HG03139 (cell line): Measurements from ENCODE around the gene ARHGAP32.
"Not testable (repeated sequence)": the region's sequence is repeated elsewhere in the genome, so short reads cannot be mapped to it uniquely, and the experiment has no call there.

Source experiments
- ATAC-seq: cut with Tn5 transposase; IDR thresholded peaks from one replicate; pipeline ENCODE4 v1.9.1; 2021; ENCODE audit not compliant: unreplicated experiment

Gene ARHGAP32

DNA sequence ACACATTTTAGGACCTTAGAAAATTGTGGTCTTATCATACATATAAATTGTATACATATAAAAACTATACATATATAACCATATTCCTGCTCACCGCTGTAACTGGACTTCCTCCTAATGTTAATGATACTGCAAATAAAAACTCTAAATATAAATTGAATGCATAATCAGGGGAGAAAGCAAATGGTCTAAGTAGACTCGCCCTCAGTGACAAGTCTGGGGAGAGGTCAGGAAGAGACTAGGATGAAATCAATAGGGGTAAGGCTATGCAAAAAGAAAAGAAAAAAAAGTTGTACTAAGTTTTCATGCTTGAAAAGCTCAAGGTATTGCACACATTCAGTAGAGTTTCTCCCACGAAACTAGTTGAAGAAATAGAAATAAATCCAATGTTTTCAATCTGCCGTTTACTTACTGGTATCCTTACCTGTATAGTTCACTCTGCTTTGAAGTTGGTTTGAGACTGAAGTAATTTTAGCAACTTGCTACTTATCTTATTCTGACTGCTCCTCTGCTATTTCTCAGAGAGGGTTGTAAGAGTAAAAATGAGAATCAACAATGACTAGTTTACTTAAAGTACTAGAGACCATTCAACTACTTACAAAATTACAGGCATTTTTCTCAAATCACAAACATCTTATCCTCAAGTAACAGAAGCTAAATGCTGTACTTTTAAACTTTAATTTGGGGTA, 12.2 kb upstream of the ARHGAP32 start:
- ATAC-seq: no peak

DNA sequence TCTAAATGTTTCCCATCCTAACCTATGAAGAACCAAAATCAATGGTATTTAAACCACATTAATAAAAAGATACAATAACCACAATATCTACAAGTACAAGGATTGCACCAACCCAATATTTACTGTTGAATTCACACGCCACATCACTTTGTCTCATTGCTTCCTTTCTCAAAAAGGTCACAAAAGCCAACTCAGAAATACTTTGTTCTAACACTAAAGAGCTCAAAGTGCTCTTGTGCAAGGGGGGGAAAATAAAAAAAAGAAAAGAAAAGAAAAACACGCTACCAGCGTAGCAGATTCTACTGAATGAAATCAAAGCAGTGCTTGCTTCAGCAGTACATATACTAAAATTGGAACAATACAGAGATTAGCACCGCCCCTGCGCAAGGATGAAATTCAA, 10.5 kb upstream of the ARHGAP32 start:
- no peak for ATAC-seq

DNA sequence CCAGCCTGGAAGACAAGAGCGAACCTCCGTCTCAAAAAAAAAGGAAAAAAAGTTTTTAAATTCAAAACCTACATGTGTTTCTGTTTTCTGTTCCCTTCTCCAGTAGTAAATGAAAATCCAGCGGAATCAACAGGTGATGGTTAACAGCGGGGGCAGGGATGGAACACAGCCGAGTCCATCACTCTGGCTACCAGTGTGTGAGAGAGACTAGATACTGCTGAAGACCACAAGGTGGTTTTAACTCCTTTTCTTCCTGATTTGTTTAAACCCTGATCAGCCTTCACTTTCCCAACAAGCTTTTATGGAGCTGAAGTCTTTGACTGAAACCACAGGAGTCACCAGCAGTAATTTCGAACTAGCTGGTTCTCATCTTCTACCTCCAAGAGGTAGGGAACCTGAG, 3.6 kb upstream of the ARHGAP32 start:
- ATAC-seq: no peak

DNA sequence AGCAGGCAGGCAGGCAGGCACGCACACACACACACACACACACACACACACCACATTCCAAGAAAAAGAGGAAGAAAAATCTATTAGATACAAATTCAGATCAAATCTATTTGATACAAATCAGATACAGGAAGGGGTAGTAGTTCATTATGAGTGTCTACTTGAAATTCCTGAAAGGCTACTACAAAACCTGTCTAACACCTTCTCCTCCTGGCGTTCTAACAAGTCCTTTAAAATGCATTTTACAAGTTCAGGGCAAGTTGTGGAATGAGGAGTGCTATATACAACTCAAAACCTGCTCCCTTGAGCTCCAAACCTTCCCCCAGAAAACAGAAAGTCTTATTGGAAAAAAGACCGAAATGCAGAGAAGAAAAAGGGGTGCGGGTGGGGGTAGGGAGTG, 476 bp downstream of the ARHGAP32 start:
- no peak for ATAC-seq

GRCh38 chr11:129190087-129190486, 2.0 kb downstream of the ARHGAP32 start:
- no peak for ATAC-seq

- no peak for ATAC-seq
Measured at GRCh38 chr11:129189646-129190045, 2.5 kb downstream of the ARHGAP32 start.

- not testable (repeated sequence) for ATAC-seq
Measured at GRCh38 chr11:129185082-129185481, 7.0 kb downstream of the ARHGAP32 start.

- ATAC-seq: no peak
Measured at GRCh38 chr11:129184581-129184980, 7.5 kb downstream of the ARHGAP32 start.

DNA sequence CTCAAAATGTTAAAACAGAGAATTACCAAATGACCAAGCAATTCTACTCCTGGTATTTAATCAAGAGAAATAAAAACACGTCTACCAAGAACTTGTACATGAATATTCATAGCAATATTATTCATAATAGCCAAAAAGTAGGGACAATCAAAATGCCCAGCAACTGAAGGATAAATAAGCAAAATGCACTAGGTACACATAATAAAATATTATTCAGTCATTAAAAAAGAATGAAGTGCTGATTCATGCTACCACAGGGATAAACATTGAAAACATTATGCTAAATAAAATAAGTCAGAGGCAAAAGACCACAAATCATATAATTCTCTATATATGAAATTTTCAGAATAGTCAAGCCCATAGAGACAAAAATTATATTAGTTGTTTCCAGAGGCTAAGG, 24.8 kb downstream of the ARHGAP32 start:
- no peak for ATAC-seq

GRCh38 chr11:129163714-129164164, 28.4 kb downstream of the ARHGAP32 start:
- ATAC-seq: no peak

DNA sequence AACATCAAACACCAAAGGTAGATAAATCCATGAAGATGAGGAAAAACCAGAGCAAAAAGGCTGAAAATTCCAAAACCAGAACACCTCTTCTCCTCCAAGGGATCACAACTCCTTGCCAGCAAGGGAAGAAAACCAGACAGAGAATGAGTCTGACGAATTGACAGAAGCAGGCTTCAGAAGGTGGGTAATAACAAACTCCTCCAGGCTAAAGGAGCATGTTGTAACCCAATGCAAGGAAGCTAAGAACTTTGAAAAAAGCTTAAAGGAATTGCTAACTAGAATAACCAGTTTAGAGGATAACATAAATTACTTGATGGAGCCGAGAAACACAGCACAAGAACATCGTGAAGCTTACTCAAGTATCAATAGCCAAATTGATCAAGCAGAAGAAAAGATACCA, 35.0 kb downstream of the ARHGAP32 start:
- not testable (repeated sequence) for ATAC-seq

- ATAC-seq: no peak
Measured at GRCh38 chr11:129155745-129156144, 36.4 kb downstream of the ARHGAP32 start.

DNA sequence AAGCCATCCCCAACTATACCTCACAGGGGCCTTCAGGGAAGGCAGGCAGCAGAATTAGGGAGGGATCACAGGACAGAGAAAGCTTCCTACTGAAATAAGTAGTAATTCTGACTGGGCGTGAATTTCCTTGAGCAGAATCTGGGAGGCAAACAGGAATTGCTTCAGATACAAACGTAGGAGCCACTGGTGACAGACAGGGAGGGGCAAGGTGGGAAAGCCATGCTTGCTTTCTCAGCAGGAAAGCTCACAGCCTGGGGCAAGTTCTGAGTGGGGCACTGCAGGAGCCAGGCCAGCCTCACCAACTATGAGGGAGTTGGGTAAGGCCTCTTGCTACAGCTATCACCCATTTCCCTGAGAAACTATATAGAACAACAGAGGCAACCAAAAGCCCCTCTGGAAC, 43.6 kb downstream of the ARHGAP32 start:
- ATAC-seq: no peak

GRCh38 chr11:129146191-129146590, 45.9 kb downstream of the ARHGAP32 start:
- no peak for ATAC-seq

DNA sequence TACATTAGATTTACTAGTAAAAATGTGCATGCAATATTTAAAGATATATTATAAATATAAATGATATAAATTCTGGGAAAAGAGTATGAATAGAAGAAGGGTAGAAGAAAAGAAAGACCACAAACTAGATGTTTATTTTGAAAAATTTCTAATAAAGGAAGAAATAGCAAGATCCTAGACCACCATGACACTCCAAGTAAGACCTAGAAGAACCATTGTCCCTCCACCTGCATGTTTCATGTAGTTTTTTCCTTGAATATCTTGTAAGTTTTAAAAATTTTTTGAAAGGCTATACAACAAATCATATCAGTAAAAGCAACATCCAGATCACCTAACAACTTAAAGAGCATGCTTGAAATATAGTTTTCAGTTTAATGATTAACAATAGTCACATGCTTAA, 46.8 kb downstream of the ARHGAP32 start:
- no peak for ATAC-seq

- no peak for ATAC-seq
Measured at GRCh38 chr11:129144256-129144655, 47.9 kb downstream of the ARHGAP32 start.

DNA sequence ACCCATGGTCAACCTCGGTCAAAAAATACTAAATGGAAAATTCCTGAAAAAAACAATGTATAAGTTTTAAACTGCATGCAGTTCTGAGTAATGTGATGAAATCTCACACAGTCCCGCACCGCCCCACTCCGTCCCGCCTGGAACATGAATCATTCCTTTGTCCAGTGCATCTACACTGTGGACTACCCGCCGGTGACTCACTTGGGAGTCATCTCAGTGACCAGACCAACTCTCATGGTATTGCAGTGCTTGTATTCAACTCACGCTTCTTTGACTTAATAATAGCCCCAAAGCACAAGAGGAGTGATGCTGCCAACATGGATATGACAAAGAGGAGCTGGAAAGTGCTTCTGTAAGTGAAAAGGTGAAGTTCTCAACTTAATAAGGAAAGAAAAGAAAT, 48.8 kb downstream of the ARHGAP32 start:
- ATAC-seq: no peak

GRCh38 chr11:129141748-129142523, 50.2 kb downstream of the ARHGAP32 start:
- no peak for ATAC-seq

DNA sequence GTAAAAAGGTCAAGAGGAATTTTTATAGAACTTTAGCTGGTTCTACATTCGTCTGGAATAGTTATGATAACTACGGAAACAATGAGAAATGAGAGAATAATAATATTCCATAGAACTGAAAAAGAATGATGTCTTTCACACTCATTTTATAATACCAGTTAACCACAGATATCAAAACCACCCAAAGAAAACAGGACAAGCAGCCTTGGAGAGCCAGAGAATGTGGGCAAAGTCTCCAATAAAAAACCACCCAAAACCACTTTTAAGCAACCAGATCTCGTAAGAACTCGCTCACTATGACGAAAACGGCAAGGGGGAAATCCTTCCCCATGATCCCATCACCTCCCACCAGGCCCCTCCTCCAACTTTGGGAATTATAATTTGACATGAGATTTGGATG, 60.8 kb downstream of the ARHGAP32 start:
- no peak for ATAC-seq

DNA sequence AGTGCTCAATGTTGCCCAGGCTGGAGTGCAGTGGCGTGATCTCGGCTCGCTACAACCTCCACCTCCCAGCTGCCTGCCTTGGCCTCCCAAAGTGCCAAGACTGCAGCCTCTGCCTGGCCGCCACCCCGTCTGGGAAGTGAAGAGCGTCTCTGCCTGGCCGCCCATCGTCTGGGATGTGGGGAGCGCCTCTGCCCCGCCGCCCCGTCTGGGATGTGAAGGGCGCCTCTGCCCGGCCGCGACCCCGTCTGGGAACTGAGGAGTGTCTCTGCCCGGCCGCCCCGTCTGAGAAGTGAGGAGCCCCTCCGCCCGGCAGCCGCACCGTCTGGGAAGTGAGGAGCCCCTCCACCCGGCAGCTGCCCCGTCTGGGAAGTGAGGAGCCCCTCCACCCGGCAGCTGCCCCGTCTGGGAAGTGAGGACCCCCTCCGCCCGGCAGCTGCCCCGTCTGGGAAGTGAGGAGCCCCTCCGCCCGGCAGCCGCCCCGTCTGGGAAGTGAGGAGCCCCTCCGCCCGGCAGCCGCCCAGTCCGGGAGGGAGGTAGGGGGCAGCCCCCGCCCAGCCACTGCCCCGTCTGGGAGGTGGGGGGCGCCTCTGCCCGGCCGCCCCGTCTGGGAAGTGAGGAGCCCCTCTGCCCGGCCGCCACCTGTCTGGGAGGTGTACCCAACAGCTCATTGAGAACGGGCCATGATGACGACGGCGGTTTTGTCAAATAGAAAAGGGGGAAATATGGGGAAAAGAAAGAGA, 63.1 kb downstream of the ARHGAP32 start:
- not testable (repeated sequence) for ATAC-seq

DNA sequence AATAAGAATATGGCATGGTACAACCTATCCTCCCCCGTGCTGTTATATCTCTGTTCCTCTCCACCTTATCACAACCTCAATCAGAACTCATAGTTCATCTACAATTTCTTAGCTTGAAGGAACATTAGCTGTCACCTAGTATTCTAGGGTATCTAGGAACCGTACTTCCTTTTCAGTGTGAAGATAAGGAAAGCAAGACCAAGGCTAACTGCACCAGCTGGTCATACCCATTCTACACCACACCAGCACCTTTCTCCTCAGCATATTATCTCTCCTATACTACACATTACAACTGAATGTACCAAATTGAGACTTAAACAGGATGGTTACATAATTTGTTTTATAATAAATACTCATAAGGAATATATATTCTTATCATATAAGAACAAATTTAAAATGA, 73.1 kb downstream of the ARHGAP32 start:
- ATAC-seq: no peak
